Fibroblast of villous mesenchyme (primary cell): Measurements from ENCODE around the gene MAST4. TPM values are rescaled to one million over a fixed set of nuclear protein-coding genes. Genes with fewer than 3 reads are reported as not detected.

Experiments
- DNase-seq: peaks from one replicate; pipeline ENCODE4 v3.0.0-alpha.2; 2010; ENCODE audit warnings: low read depth
- H3K4me3 ChIP-seq: 2 replicates; pipeline ENCODE4 v1.5.1; 2011; ENCODE audit warnings: low read depth, mild to moderate bottlenecking, low read length
- CTCF ChIP-seq: IDR thresholded peaks from 2 replicates; pipeline ENCODE4 v1.5.1; 2012; ENCODE audit warnings: low read depth, mild to moderate bottlenecking, low read length; ENCODE audit not compliant: insufficient read depth
- total RNA-seq: library from RNA; depleted of rRNA; stranded (reverse); fragments of >200 nt; gene quantifications from 2 replicates; pipeline ENCODE4 v1.2.3, GENCODE V29; 2012

MAST4 gene
- total RNA-seq, 1 donor, result 8.2 TPM

GRCh38 chr5:66808663-66809062, 212.5 kb downstream of the MAST4 start:
- H3K4me3 ChIP-seq, result no peak overlapping the region

GRCh38 chr5:66810151-66810550, 214.0 kb downstream of the MAST4 start:
- DNase-seq, result no peak
- H3K4me3 ChIP-seq, result no peak overlapping the region
- no peak for TF ChIP-seq CTCF

More at GRCh38 chr5:66808663-66809062, 212.5 kb downstream of the MAST4 start:
- TF ChIP-seq CTCF, result no peak
- no peak for DNase-seq

GRCh38 chr5:66810848-66811261, 214.7 kb downstream of the MAST4 start:
- no peak overlapping the region for H3K4me3 ChIP-seq
- no peak for DNase-seq
- TF ChIP-seq CTCF, result no peak

- no peak for TF ChIP-seq CTCF
- no peak for DNase-seq
- no peak overlapping the region for H3K4me3 ChIP-seq
Measured at GRCh38 chr5:66812291-66812690, 216.1 kb downstream of the MAST4 start.

GRCh38 chr5:66813306-66813705, 217.1 kb downstream of the MAST4 start:
- no peak for DNase-seq
- no peak overlapping the region for H3K4me3 ChIP-seq
- no peak for TF ChIP-seq CTCF

- no peak overlapping the region for H3K4me3 ChIP-seq
- TF ChIP-seq CTCF, result peak; percentile 74
- peak; percentile 51 for DNase-seq
Measured at GRCh38 chr5:66814146-66814991, 218.2 kb downstream of the MAST4 start.
